Measurements from ENCODE around the gene PIH1D1. TPM values are rescaled to one million over a fixed set of nuclear protein-coding genes. Genes with fewer than 3 reads are reported as not detected.

PIH1D1 gene
- total and polyA plus RNA-seq, 2 of the 8 experiments (the other 6 are each of a cell fraction or from before 2014, with no cell fraction given) = 146 to 195 TPM

DNA sequence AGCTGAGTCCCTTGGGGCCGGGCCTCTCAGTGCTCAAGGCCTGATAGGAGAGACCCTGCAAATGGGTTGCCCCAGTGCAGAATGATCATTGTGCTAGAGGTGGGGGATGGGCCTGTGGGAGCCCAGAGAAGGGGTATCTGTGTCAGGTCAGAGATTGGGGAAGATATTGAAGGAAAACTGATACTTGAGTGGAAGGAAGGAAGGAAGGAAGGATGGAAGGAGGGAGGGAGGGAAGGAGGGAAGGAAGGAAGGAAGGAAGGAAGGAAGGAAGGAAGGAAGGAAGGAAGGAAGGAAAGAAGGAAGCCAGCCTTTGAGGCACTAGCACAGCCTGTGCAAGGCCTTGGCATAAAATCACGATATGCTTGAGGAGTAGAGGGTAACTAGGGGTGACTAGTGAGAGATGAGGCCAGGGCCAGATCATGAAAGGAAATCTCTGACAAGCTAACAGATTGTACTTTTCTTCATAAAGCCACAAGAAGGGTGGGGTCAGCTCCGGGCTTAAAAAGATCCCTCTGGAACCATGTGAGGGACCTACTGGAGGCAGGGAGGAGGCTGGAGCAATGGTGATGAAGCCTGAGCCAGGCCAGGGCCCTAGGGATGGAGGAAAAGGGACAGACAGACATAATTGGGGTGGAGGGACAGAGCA is 39.8 kb downstream of the PIH1D1 start:
- Histone ChIP-seq H4K20me1 (replicated peaks in 1 of 2; ENCODE audit: control insufficient read depth in 1 of 2, insufficient read depth in 2 of 2, low read length in 2 of 2) (no peaks in the 10 kb centered on the region), H3K4me3 (ENCODE audit: extremely low read depth in 1 of 4, insufficient read depth in 2 of 4, low read depth in 3 of 4, low read length in 4 of 4) (no peak overlapping the region), H3K23me2 (ENCODE audit: low read depth, low read length) (no peaks in the 10 kb centered on the region), H3K79me2 (ENCODE audit: control insufficient read depth in 1 of 2, insufficient read depth in 2 of 2, low read length in 2 of 2) (no peaks in the 10 kb centered on the region), H2BK5ac (ENCODE audit: low read depth, low read length) (no peak overlapping the region), H3K27me3 (replicated peaks in 1 of 4; ENCODE audit: control insufficient read depth in 3 of 4, extremely low read depth in 1 of 4, insufficient read depth in 3 of 4, low read length in 3 of 4) (no peaks in the 10 kb centered on the region), H3K18ac (ENCODE audit: extremely low read depth, low read length) (no peak overlapping the region), H4K91ac (replicated peaks; ENCODE audit: insufficient read length, low read length) (no peak overlapping the region), H3K14ac (ENCODE audit: insufficient read length) (no peak overlapping the region), H3K4me1 (replicated peaks in 1 of 4; ENCODE audit: control insufficient read depth in 3 of 4, insufficient read depth in 4 of 4, low read length in 3 of 4) (peaks cover 0 to 11% (median 7%) of the 10 kb centered on the region in 4 experiments; a peak in 5 of 7 replicates), H3K56ac (replicated peaks; ENCODE audit: insufficient read length, low read depth, low read length) (no peak overlapping the region), H3K9me3 (ENCODE audit: insufficient read depth in 2 of 2, low read depth in 1 of 2, low read length in 1 of 2) (no peaks in the 10 kb centered on the region), H3K27ac (ENCODE audit: low read depth, low read length) (no peak overlapping the region), H2BK12ac (ENCODE audit: low read depth, low read length) (no peak overlapping the region), H3K9ac (replicated peaks in 1 of 4; ENCODE audit: extremely low read depth in 1 of 4, low read depth in 3 of 4, low read length in 3 of 4) (no peak overlapping the region), H2AFZ (ENCODE audit: low read length) (no peak overlapping the region), H3K79me1 (ENCODE audit: low read depth, low read length) (no peaks in the 10 kb centered on the region), H2BK15ac (ENCODE audit: low read length) (0 out of 2 replicates have a peak overlapping the region, but pooled peaks have one; percentile 74), H4K5ac (ENCODE audit: insufficient read length, low read depth, low read length) (no peak overlapping the region), H2BK20ac (ENCODE audit: low read length) (no peak overlapping the region), H3K36me3 (ENCODE audit: control insufficient read depth in 2 of 4, insufficient read depth in 4 of 4, low read length in 3 of 4) (no peaks in the 10 kb centered on the region), H3K4me2 (ENCODE audit: insufficient read depth in 1 of 2, low read depth in 2 of 2, low read length in 2 of 2) (no peak overlapping the region), H3K4ac (replicated peaks; ENCODE audit: insufficient read length, low read depth, low read length) (no peak overlapping the region), H2BK120ac (replicated peaks; ENCODE audit: low read depth, low read length) (no peak overlapping the region), H3K23ac (ENCODE audit: insufficient read length) (no peak overlapping the region), H4K8ac (ENCODE audit: extremely low read depth, insufficient read depth, low read length) (no peak overlapping the region), H2AK5ac (ENCODE audit: low read depth, low read length) (no peak overlapping the region)
- no peak for FAIRE-seq
- POLR2A ChIA-PET (ENCODE audit: partially characterized antibody) = interaction anchor here (0.9 to 3.3 kb wide), 4 partner anchors 10 to 39 kb away, joined by 3 to 13 read pairs (median 6); partner anchors contain the start of gene GFY
- WGBS, 2 experiments (ENCODE audit: extremely low coverage in 1 of 2, insufficient coverage in 1 of 2, insufficient read length in 1 of 2, insufficient replicate concordance in 2 of 2, low coverage in 1 of 2, low lambda C conversion rate in 2 of 2, missing lambda C conversion rate in 1 of 2) = 81% methylated on average over 3 of the region's 3 CpGs; no CpG with 5 or more reads in 1 of the 2 experiments
- CTCF ChIA-PET (ENCODE audit: partially characterized antibody) = interaction anchor here (1.0 to 14.7 kb wide), 4 partner anchors 10 to 37 kb away, joined by 3 to 291 read pairs (median 4); no protein-coding TSS in a partner anchor
- DNase-seq (ENCODE audit: low read depth in 1 of 2, low spot score in 2 of 2) = no peak
- TF ChIP-seq, protein P1, sequence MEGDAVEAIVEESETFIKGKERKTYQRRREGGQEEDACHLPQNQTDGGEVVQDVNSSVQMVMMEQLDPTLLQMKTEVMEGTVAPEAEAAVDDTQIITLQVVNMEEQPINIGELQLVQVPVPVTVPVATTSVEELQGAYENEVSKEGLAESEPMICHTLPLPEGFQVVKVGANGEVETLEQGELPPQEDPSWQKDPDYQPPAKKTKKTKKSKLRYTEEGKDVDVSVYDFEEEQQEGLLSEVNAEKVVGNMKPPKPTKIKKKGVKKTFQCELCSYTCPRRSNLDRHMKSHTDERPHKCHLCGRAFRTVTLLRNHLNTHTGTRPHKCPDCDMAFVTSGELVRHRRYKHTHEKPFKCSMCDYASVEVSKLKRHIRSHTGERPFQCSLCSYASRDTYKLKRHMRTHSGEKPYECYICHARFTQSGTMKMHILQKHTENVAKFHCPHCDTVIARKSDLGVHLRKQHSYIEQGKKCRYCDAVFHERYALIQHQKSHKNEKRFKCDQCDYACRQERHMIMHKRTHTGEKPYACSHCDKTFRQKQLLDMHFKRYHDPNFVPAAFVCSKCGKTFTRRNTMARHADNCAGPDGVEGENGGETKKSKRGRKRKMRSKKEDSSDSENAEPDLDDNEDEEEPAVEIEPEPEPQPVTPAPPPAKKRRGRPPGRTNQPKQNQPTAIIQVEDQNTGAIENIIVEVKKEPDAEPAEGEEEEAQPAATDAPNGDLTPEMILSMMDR (IDR thresholded peaks at IDR 0.05; ENCODE audit: control extremely low read depth in 1 of 3, insufficient read depth in 1 of 3, low read depth in 1 of 3, low read length in 3 of 3) = no peak
- TF ChIP-seq NRF1 (IDR thresholded peaks at IDR 0.05; ENCODE audit: low read depth, low read length) (no peak), CTBP2 (IDR thresholded peaks at IDR 0.05; ENCODE audit: borderline replicate concordance, insufficient read depth, insufficient read length, low read length) (no peak), ASH2L (IDR thresholded peaks at IDR 0.05; ENCODE audit: low read length) (no peak), SAP30 (IDR thresholded peaks at IDR 0.05; ENCODE audit: insufficient read depth, insufficient replicate concordance, low read length) (no peak), RBBP5 (IDR thresholded peaks at IDR 0.05; ENCODE audit: borderline replicate concordance, low read depth, low read length) (no peak)

Measured in H1 (cell line).